SKM-1 treated with dmso at 0.1 percent for 144 hours (cell line): ENCODE measurements around the gene HAND2.

Source experiments
- DNase-seq: peaks from one replicate; lab custom pipeline; 2025; ENCODE audit not compliant: unreplicated experiment; lab: John Stamatoyannopoulos, UW

Gene HAND2

DNA sequence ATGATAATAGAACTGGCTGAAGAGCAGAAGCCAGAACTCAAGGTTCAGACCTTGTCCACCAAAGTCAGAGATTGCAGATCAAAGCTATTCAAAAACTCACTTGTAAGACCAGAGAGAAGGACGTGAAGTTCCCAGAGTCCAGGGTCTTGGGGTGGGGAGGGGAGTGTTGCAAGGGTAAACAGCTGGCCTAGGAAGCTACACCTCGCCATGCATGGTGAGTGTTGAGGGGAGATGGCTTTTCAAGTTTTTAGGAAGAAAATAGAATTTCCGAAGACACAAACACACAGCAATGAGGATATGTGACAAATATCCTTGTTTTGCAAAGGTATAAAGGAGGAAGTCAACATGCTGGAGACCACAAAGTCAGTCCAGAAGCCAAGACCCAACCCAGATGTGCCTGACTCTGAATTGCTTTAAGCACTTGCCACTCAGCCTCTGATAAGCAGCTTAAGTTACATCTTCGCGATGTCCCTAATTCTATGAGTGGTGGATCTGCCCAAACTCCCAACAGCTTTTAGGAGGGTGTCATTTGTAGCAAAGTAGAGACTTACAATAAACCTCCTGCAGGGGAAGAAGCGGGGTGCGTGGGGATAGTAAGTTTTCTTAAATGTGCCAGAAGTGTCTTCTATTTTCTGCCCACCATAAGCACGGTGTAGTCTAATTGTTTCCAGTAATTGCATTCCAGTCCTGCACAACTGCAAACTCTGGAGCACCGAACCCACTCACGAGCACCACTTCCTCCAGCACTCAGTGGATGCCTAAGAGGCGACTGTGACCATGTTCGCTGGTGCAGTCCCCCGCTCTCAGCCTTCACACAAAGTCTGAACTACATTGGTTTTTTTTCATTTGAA, 26.5 kb downstream of the HAND2 start:
- no peak for DNase-seq

DNA sequence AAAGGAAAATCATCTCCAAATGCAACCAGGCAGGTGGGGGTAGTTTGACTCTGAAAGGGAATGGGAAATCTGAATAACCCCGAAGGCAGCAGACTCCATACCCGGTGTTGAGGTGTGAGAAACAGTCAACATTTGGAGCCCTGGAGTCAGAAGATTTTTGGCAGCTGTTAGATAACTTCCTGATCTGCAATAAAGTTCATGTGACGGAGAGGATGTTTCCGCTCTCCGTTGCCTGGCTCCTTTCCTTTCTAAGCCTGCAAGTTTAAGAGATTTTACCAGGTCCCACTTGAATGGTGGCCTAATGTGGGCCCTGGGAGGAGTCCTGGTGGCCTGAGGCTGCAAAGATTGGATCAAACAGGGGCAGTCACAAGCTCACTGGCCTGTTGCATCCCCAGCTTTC, 27.7 kb downstream of the HAND2 start:
- DNase-seq, result no peak

DNA sequence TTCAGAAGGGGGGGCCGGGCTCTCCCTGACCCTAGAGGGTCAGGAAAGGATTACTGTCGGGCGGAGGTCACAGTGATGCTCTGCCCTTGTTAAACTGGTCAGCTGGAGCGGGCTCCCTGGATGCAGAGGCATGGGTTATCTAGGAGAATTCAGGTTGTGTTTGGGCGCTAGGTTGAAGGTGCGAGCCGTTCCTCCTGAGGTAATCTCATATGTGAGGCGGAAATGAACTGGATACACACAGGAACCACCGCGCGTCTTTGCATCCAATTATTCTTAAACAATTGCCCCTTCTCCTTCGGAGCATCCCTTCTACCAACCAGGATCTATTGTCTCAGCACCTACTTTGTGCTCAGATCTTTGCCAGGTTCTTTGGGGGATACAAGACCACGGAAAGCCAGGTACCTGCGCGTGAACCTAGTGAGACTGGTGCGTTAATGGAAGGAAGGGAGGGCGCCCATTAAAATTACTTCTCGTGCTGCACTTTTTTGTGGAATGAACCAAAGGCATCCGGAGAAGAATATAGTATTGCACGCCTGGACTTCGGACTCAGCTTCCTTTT, 28.4 kb downstream of the HAND2 start:
- no peak for DNase-seq

DNA sequence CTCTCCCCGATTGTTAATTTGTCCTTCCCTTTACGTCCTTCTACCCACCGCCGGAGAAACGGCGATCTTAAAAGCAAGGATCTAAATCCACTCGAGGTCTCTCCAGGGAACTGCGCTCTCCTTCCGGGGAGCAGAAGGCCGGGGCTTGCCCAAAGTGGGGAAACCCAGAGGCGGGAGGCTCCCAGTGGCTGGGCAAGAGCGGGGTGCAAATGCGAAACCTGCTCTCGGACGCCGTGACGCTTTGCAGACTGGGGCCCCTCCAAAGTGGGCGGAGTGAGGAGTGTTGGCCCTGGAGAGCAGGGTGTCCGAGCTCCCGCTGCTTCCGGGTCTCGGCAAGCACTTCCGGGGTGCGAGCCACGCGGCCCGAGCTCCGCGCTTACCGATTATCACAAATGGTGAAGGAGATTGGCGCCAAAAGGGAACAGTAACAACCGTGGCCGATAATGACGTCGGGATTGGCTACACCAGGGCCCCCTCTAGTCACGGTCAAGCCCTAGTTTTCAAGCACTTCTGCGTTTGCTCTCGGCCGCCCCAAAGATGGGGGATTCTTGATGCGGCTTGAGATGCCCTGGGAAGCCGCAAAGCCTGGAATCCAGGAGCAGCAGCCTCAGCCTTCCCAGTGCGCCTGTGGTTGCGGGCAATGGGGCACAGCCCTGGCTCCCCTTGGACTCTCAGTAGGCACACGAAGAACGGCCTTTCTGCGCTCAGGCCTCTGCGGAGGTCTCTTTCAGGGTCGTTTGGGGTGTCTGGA, 29.0 kb downstream of the HAND2 start:
- DNase-seq, result no peak

DNA sequence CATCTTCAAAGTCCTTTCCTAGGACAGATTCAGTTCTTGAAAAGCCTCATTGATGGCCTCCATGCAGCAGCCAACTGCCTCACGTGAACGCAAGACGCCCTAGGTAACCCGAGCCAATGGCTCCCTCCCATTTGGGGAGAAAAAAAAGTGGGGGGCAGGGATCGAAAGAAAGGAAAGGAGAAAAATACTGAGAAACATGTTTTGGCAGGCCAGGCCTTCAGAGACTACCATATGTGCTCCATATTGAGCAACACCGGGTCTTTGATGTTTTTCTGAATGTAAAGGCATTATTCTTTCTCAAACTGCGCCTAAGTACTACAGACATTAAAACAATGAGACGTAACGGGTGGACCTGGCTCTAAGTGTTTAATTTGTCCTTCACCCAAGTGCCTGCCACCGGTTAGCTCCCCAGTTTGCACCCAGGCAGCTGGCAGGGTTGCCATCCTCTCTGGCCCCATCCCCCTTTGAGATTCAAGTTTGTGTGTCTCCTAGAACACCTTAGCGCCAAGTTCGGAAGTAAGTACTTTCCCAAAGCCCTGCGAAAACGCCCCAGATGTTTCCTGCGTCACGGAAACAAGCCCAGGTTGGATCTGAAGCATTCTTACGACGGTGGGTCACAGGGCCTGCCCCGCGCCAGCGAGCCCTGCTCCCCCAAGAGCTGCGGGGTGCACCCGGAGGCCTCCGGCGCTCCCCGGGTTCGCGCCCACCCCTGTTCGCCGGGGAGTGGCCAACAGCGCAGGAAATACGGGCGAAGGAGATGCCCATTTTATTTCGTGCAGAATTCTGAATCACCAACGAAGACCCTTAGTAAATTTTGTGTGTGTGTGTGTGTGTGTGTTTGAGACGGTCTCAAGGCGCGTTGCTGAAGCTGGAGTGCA, 30.1 kb downstream of the HAND2 start:
- no peak for DNase-seq

DNA sequence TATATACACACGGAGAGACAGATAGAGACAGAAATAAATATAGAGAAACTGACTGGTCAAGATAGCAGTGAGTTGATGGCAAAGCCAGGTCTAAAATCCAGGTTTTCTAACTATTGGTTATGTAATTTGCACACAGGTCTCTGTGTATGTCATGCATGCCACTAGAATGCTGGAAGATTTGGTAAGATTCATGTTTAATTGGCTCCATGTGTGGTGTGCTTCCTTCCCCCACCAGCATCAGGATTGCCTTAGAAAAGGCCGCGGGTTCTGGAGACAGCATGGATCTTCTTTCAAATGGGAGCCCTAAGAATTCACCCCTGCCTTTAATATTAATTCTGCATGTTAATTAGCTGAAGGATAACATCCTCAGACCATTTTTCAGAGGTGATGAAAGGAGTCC, 31.3 kb downstream of the HAND2 start:
- DNase-seq, result no peak

DNA sequence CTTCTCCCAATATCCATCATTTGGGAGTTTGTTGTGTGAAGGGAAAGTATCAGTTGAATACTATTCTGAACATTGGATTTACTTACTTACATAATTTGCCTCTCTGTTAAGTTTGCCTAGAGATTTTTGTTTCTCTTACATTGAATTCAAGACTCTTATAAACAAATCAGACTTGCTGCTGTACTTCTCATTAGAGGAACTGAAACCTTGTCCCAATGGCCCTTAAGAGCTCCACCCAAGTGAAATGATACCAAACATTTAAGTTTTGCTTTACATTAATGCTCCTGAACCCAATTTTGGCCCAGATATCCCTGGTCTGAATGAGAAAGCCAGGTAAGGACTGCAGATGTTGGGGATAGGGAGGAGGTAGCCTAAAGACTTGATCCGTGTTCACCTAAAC, 32.0 kb downstream of the HAND2 start:
- DNase-seq, result no peak

DNA sequence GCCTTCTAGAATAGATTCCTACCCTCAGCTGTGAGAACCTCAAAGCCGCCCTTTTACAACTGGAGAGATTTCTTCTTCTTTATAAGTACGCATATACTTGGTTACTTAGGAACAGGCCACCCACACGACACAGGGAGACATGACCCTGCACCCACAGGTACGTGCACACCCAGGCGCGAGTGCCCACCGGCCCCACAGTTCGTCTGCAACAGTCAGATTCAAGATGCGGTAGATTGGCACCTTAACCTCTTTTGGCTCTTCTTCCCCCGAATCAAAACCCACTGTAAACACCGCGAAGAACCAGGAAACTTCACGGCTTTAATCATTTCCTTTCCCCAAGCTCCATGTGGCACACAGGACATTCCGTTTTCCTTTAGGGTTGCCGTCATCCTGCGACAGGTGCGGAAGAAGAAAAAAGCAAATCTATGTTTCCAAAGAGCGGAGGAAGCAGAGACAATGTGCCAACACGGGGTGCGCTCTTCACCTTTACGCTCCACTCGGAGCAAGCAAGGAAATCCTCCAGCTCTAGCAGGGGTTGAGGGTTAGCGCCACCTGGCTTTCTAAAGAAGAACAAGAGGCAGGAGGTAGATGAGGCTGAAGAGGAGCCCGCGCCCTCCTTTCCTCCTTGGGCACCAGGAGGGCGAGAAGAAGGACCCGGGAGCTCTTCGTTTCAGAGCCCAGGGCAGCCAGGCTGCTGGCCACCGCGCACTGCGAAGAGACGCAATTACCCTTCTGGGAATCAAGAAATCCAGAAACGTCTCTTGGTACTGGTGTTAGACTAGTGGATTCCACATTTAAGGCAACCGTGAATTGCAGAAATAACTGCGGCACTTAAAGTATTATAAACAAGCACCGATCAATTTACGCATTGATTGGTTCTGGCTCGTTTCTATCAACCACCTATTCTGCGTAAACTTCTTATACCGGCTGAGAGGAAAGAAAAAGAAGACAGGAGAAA, 35.7 kb downstream of the HAND2 start:
- no peak for DNase-seq

DNA sequence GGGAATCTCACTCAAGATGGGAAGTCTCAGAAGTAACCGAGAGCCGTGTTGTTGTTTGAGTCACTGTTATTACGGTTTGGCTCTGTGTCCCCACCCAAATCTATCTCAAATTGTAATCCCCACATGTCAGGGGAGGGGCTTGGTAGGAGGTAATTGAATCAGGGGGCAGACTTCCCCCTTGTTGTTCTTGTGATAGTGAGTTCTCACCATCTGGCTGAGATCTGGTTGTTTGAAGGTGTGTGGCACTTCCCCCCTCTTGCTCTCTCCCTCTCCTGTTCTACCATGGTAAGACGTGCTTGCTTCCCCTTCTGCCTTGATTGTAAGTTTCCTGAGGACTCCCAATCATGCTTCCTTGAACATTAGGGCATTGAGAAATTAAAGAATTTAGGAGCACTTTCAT, 37.0 kb downstream of the HAND2 start:
- DNase-seq, result no peak

DNA sequence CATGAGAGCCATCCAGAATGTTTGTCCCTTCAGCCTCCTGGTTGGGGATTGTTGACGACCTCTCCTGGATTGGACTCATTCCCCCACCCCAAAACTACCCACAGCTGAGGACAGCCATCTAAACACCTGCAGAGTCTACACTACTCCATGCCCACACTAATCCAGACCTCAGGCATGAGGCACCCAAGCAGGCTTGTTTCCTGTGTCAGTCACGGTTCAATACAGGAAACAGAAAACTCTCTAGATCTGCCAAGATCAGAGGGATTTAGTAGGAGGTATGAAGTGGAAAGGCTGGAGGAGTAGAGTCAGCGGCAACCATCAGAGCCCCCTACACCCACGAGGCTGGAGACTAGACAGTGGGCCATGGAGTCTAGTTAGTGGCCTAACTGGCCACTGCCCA, 37.7 kb downstream of the HAND2 start:
- DNase-seq, result no peak

DNA sequence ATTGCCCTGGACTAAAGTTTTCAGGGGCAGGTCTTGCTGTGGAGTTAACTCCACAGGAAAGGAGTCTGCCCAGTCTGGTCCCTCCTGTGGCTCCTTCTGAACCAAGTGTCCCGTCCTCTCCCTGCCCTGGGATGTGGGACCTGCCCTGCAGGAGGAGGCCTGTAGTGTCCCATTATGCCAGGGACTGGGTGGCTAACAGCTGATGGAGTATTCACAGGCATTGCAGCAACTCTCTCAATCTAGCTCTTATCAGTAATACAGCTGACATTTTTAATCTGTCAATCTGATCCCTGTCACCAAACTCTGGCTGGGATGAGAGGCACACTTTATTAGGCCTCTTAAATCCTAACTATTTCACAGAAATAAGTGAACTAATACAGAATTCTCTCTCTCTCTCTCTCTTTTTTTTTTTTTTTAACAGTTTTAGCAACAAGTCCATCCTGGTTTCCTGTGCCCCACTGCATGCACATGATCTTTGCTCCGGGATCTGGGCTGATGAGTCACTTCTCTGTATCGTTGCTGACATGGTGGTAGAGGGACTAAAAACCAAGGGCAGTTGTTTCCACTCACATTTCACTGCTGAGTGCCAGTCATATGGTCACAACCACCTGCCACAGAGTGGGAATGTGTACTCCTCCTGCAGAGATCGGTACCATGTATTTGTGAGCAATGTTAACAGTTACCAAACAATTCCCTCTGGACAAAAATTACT, 39.1 kb downstream of the HAND2 start:
- no peak for DNase-seq

DNA sequence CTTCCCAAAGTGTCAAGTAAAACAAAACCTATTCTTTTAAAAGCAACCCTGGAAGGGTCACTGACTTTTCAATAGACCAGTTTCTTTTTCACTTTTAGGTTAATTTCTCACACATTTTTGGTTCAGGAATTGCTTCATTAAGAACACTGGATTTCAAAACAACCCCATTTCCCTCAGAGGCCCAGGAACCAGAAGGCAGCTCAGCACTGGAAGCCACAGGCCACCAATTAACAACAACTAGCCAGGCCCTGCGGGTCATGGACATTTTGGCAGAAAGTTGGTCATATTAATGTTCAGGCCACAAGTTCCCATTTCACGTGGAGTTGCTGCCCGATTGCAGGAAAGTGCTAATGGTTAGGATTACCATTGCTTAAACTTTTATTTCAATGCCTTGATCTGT, 39.8 kb downstream of the HAND2 start:
- peak; percentile 59 for DNase-seq

DNA sequence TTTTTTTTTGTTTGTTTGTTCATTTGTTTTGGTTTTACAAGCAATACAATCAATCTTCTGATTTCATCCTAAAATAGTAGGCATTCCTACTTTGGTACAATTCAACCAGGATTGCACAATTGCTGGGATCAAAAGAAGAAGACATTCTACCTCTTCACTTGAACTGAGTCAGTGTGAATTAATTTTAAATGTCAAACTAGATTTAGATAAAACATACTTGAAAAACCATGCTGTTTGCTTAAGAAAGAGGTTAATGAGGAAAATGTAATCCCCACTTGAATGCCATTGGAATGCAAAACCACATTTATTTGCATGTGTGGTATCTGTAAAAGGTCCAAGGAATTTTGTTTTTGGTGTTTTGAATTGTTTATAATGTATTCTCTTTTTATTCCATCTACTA, 40.5 kb downstream of the HAND2 start:
- no peak for DNase-seq

DNA sequence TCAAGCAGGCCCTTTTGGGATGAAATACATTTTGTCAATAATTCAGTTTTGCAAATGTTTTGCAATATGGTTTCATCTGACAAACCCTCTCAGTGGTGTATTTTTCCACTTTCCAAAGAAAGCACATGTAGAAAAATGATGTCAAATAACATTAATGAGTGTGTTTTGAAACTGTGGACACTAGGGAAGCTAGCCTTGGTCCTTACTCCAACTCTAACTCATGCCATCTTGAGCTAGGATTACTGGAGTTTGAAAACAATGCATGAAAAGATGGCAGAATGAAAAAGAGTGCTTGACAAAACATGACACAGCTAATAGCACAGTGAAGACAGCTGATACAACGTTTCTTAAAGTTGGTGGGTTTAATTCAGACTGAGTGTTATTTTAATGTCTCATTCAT, 41.4 kb downstream of the HAND2 start:
- DNase-seq, result no peak

DNA sequence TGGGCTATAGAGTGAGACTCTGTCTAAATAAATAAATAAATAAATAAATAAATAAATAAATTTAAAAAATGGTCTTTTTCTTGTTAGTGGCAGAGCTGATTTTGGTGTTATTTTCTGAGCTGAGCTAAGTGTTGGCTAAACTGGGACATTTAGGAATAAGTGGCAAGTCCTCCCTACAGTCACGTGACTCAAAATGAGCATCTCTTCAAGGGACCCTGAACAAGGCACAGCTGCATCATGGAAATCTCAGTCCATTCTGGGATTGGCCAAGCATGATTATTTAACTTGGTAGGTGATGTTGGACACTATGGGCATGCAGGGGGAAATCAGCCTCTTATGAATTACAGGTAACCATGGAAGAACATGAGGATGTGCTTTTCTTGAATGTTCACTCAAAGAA, 42.0 kb downstream of the HAND2 start:
- DNase-seq, result no peak

DNA sequence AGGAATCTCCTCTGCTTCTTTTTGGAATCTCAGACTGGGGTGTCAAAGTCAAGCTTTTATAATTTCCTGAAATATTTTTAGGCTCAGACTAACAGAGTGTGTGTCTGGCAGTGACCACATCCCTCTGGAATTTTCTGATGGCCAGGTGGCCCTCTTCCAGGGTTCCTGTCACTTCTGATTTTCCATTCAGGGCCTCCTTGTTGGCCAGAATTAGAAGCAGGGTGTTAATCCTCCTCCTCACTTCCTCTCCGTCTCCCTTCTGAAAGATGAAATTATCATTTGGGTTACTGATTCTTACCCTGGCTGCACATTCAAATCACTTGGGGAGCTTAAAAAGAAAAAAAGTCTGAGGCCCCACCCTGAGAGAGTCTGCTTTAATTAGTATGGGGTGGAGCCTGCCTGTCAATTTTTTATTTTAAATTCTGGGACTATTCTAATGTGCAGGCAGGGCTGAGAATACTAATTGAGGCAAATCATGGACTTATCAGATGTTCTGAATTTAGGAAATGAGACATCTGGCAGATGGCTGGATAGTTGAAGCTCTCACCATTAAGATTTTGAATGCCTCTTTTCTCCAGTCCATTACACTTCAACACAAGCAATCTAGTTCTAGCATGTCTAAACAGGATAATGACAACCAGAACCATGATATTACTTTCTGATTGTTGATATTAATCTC, 43.2 kb downstream of the HAND2 start:
- DNase-seq, result no peak

DNA sequence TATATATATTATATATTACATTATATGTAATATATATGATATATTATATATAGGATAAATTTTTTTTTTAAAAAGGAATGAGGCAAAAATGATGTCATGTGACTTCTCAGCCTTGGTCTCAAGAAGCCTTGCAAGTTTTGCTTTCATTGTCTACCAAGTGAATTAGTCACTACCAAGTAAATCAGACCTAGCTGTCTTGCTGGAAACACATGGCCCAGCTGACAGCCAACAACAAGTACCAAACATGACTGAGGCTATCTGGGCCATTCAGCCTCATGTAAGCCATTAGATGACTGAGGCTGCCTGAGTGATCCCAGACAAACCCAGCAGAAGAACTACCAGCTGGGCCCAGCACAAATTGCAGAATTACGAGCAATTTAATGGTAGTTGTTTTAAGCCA, 44.9 kb downstream of the HAND2 start:
- no peak for DNase-seq

DNA sequence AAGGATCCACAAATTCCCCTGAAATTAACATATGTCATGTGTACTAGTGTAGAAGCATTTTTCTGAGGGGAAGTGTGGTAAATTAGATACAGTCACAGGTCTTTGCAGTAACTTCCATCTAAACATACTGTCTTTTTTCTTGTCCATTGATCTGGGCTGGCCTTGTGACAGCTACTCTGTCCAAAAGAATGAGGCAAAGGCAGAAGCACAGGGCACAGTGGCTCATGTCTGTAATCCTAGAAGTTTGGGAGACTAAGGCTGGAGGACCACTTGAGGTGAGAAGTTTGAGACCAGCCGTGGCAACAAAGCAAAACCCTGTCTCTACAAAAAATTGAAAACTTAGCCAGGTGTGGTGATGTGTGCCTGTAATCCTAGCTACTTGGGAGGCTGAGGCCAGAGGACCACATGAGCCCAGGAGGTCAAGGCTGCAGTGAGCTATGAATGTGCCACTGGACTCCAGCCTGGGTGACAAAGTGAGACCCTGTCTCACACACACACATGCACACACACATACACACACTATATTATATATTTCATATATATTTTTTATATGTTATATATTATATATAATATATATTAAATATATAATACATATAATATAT, 47.6 kb downstream of the HAND2 start:
- no peak for DNase-seq

DNA sequence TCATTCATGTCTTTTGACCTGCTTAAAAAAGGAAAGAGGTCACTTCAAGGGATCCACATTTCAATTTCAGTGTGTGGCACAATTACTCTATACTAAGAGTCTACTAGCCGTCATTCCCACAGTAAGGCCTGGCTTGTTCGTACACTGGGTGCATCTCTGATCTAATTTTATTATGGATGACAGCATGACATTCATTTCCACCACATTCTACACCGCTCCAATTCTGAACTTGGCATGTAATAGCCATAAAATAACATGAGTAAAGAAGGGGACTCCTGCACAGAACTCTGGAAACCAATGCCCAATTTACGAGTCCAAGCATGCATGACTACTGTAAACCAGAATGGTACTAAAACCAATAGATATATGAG, 51.1 kb downstream of the HAND2 start:
- no peak for DNase-seq
